Suppressor macrophage treated with lipopolysaccharide for 1 hour (primary cell): ENCODE data around the gene GRAMD2B.
"Not testable (repeated sequence)": the region's sequence is repeated elsewhere in the genome, so short reads cannot be mapped to it uniquely, and the experiment has no call there.

ENCODE experiments used
- DNase-seq, 3 donors: peaks; one replicate each; pipeline ENCODE4 v3.0.0-alpha.2; 2020 to 2022

GRAMD2B gene

GRCh38 chr5:126413856-126414255 is 9.4 kb upstream of the GRAMD2B start:
- no peak for DNase-seq

GRCh38 chr5:126414874-126415502 is 8.2 kb upstream of the GRAMD2B start:
- DNase-seq = no peak

GRCh38 chr5:126415789-126416188 is 7.4 kb upstream of the GRAMD2B start:
- no peak for DNase-seq

- no peak for DNase-seq
Observed at GRCh38 chr5:126416266-126416925, 6.8 kb upstream of the GRAMD2B start.

- no peak for DNase-seq
Observed at GRCh38 chr5:126417178-126417577, 6.0 kb upstream of the GRAMD2B start.

GRCh38 chr5:126419102-126419501 is 4.1 kb upstream of the GRAMD2B start:
- DNase-seq = no peak

GRCh38 chr5:126428421-126428820 is 5.2 kb downstream of the GRAMD2B start:
- no peak for DNase-seq

- no peak for DNase-seq
Observed at GRCh38 chr5:126430631-126431030, 7.4 kb downstream of the GRAMD2B start.

- no peak for DNase-seq
Observed at GRCh38 chr5:126433701-126434100, 10.5 kb downstream of the GRAMD2B start.

- DNase-seq = no peak
Observed at GRCh38 chr5:126435261-126435660, 12.1 kb downstream of the GRAMD2B start.

GRCh38 chr5:126435714-126436113 is 12.5 kb downstream of the GRAMD2B start:
- no peak for DNase-seq

- peak; percentile 22 to 30 (median 26) for DNase-seq
Observed at GRCh38 chr5:126437721-126438120, 14.5 kb downstream of the GRAMD2B start.

- peak in 1 of 3 donors; percentile 20 for DNase-seq
Observed at GRCh38 chr5:126438267-126438666, 15.1 kb downstream of the GRAMD2B start.

- no peak for DNase-seq
Observed at GRCh38 chr5:126438868-126439267, 15.7 kb downstream of the GRAMD2B start.

GRCh38 chr5:126439724-126440123 is 16.5 kb downstream of the GRAMD2B start:
- not testable (repeated sequence) for DNase-seq

- no peak for DNase-seq
Observed at GRCh38 chr5:126441230-126441629, 18.0 kb downstream of the GRAMD2B start.

- DNase-seq = no peak
Observed at GRCh38 chr5:126443374-126443851, 20.2 kb downstream of the GRAMD2B start.

- DNase-seq = no peak
Observed at GRCh38 chr5:126444137-126444536, 20.9 kb downstream of the GRAMD2B start.

GRCh38 chr5:126445502-126446174 is 22.4 kb downstream of the GRAMD2B start:
- DNase-seq = no peak

GRCh38 chr5:126446498-126447224 is 23.5 kb downstream of the GRAMD2B start:
- no peak for DNase-seq

- no peak for DNase-seq
Observed at GRCh38 chr5:126448720-126449119, 25.5 kb downstream of the GRAMD2B start.

GRCh38 chr5:126449751-126450271 is 26.6 kb downstream of the GRAMD2B start:
- DNase-seq = peak; percentile 66 to 79 (median 69)

GRCh38 chr5:126450346-126450745 is 27.1 kb downstream of the GRAMD2B start:
- no peak for DNase-seq
